HG02763 (cell line): Measurements from ENCODE around the gene HES2.
"Not testable (repeated sequence)": the region's sequence is repeated elsewhere in the genome, so short reads cannot be mapped to it uniquely, and the experiment has no call there.

Experiments used
- ATAC-seq: cut with Tn5 transposase; IDR thresholded peaks from one replicate; pipeline ENCODE4 v1.9.1; 2021; ENCODE audit warnings: mild to moderate bottlenecking, moderate library complexity; ENCODE audit not compliant: unreplicated experiment

HES2 gene

DNA sequence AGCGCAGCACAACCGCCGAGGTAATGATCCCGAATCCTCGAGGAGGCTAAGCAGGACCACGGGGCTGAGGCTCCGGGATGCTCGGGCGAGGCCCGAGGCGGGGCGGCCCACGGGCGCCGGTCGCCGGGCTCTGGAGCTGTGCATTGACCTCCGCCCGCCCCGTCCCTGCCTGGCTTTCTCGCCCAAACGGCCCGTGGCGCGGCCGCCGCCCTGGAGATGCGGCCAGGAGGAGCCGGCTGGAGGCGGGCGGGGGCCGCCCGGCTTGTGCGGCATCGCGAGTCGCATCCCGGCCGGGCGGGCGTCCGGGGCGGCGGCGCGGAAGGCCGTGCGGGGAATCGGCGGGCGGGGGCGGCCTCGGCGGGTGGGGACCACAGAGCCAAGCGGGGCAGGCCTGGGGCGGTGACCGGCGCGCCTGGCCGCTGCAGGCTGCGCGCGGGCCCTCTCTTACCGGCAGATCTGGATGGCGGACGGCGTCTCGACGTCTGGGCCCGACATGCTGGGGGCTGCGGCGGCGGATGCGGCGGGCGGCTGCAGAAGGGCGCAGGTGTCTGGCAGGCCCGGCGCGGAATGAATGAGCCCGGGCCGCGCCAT lies 26.8 kb downstream of the HES2 start:
- no peak for ATAC-seq

GRCh38 chr1:6391951-6392808 lies 27.5 kb downstream of the HES2 start:
- no peak for ATAC-seq

DNA sequence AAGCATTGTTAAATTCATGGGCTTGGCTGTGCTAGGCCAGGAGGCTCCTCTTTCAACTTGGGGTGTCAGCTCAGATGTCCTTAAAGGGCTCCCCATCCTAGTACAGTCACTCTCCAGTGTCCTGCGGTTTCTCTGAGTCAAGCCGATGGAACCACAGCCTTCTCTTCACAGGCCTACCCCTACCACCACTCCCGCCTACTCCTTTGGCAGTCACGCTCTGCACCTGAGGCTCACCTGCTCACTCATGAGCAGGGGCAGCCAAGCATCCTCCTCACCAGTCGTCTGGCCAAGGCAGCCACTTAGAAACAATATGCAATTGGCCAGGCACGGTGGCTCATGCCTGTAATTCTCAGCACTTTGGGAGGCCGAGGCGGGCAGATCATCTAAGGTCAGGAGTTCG lies 29.7 kb downstream of the HES2 start:
- ATAC-seq, result no peak

DNA sequence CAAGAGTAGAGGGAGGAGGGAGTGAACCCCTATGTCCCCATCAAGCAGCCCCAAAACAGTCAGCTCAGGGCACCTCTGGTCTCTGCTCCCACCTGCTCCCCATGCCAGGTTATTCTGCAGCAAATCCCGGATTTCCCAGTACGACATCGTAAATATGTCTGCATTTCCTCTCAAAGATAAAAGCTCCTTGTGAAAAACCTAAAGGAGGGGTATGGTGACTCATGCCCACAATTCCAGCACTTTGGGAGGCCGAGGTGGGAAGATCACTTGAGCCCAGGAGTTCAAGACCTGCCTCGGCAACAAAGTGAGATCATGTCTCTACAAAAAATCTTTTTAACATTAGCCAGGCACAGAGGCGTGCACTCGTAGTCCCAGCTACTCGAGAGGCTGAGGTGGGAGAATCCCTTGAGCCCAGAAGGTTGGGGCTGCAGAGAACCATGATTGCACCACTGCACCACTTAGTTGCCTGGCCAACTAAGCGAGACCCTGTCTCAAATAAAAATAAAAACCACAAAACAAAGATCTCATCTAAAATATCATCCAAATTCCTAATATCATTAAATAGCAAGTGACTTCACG lies 33.3 kb downstream of the HES2 start:
- ATAC-seq, result no peak

DNA sequence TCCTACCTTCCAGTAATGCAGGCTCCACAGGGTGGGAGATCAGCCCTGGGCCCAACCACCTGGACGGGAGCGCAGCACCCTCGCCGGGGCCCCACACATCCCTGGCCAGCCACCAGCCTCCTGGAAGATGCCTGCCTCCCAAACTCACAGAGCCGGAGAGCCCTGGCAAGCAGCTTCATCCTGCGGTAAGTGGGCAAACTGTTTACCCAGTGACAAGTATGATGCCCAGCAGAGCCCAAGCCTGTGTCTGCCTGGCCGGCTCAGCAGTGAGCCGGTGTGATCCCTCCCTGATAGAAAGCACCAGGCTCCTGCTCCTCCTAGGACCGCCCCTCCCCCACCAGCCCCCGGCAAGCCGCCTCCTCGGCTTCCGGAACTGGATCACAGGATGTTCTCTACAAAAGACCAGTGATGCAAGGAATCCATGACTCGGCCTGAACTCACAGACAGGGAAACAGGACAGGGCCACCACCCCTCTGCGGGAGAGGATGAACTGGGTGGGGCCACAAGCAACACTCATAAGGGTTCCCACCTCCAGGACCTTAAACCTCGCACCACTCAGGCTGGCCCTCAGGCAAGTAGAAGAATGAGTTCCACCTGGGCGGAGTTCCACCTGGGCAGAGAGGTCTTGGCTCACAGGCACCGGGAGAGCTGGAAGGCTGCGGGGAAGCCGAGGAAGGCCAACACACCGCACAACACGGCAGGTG lies 34.1 kb downstream of the HES2 start:
- ATAC-seq, result no peak

GRCh38 chr1:6384962-6385361 lies 34.8 kb downstream of the HES2 start:
- no peak for ATAC-seq

- ATAC-seq, result no peak
Observed at GRCh38 chr1:6384135-6384534, 35.6 kb downstream of the HES2 start.

DNA sequence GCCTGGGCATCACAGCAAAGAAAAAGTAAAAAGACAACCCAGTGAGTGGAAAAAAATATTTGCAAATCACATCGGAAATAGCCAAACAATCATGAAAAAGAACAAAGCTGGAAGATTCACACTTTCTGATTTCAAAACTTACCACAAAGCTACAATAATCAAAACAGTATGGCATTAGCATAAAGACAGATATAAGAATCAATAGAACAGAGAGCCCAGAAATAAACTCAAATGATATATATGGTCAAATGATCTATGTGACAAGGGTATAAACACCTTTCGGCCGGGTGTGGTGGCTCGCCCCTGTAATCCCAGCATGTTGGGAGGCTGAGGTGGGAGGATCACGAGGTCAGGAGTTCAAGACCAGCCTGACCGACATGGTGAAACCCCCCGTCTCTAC lies 39.7 kb downstream of the HES2 start:
- no peak for ATAC-seq

- no peak for ATAC-seq
Observed at GRCh38 chr1:6378096-6378746, 41.5 kb downstream of the HES2 start.

GRCh38 chr1:6373961-6374720 lies 45.6 kb downstream of the HES2 start:
- no peak for ATAC-seq

GRCh38 chr1:6372236-6372635 lies 47.5 kb downstream of the HES2 start:
- not testable (repeated sequence) for ATAC-seq

DNA sequence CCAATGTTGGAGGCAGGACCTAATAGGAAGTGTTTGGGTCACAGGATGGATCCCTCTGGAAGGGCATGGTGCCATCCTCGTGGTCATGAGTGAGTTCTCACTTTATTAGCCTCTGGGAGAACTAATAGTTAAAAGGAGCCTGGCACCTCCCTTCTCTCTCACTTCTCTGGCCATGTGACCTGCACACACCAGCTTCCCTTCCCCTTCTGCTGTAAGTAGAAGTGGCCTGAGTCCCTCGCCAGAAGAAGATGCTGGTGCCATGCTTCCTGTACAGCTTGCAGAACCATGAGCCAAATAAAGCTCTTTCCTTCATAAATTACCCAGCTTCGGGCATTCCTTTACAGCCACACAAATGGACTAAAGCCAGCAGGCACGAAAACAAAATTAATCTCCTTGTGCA lies 49.7 kb downstream of the HES2 start:
- no peak for ATAC-seq

DNA sequence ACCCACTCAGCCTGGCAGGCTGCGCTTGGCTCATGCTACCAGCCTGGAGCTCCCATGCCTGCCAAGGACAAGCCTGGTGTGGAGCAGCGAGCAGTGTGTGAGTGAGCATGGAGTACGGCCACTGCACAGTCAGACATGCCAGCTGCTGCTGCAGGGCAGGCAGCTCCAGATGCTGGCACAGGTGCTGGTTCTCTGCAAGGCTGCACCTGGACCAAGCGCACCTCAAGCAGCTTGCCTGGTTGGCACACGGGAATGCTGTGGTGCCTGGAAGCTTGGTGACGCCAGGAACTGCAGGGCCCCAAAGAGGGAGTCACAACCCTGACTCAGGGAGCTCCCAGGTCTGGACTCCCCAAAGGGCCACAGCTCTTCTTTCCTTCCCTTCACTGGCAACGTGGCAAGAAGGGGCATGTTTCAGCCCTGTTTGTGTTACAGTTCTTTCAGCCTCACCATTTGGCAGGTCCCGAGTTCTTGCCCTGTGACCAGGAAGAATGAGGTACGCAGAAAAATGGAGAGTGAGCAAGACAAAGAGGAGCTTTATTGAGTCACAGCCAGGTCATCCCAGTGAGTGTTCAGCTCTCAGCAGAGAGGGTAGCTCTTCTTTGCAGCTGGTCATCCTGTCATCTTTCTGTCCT lies 52.2 kb downstream of the HES2 start:
- ATAC-seq, result no peak

- no peak for ATAC-seq
Observed at GRCh38 chr1:6365047-6365446, 54.7 kb downstream of the HES2 start.

DNA sequence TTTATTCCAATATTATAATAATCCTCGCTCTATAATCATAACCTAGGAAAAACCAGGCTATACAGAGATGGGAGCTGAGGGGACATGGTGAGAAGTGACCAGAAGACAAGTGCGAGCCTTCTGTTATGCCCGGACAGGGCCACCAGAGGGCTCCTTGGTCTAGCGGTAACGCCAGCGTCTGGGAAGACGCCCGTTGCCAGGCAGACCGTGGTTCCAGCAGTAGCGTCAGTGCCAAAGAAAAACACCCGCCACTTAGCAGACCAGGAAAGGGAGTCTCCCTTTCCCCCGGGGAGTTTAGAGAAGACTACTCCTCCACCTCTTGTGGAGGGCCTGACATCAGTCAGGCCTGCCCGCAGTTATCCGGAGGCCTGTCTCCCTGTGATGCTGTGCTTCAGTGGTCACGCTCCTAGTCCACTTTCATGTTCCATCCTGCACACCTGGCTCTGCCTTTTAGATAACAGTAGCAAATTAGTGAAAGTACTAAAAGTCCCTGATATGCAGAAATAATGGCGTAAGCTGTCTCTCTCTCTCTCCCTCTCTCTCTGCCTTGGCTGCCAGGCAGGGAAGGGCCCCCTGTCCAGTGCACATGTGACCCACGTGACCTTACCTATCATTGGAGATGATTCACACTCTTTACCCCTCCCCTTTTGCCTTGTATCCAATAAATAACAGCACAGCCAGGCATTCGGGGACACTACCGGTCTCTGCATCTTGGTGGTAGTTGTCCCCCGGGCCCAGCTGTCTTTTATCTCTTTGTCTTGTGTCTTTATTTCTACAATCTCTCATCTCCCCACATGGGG lies 56.4 kb downstream of the HES2 start:
- ATAC-seq, result not testable (repeated sequence)
